GM12878 (cell line): Measurements from ENCODE around the gene KRT25. TPM values are rescaled to one million over a fixed set of nuclear protein-coding genes. Genes with fewer than 3 reads are reported as not detected.

Experiments used
- ATAC-seq: fragments of 200-7000 bp; cut with Tn5 transposase; 3 replicates; pipeline ENCODE4 v1.9.1; 2020; ENCODE audit warnings: mild to moderate bottlenecking, moderate library complexity
- BruUV-seq: library from RNA; stranded (reverse); fragments of 400-500 nt; replicated peaks from 2 replicates; lab custom pipeline; 2021; lab: Mats Ljungman, UMichigan
- CTCF ChIA-PET: fragments of 300-600 bp; sonication (Branson Sonifier 250); formaldehyde crosslinking; extraction: SDS; loops from one replicate; lab custom pipeline; 2021; ENCODE audit warnings: inconsistent platforms; lab: Yijun Ruan, JAX
- POLR2A ChIA-PET: fragments of 350-600 bp; formaldehyde crosslinking; extraction: SDS; loops from one replicate; lab custom pipeline; 2021; ENCODE audit warnings: inconsistent platforms; lab: Charles Lee
- RAD21 ChIA-PET: fragments of 300-600 bp; sonication (Branson Sonifier 250); formaldehyde crosslinking; loops from one replicate; lab custom pipeline; 2023; ENCODE audit warnings: antibody characterized with exemption; ENCODE audit not compliant: unreplicated experiment; lab: Charles Lee
- SMC1A ChIA-PET: fragments of 300-600 bp; sonication (Branson Sonifier 250); formaldehyde crosslinking; loops from one replicate; lab custom pipeline; 2023; ENCODE audit not compliant: unreplicated experiment, uncharacterized antibody; lab: Charles Lee
- DNase-seq: peaks from one replicate; pipeline ENCODE4 v3.0.0-alpha.2; 2011; ENCODE audit warnings: low read depth, low spot score
- FAIRE-seq: peaks from 3 replicates; lab custom pipeline; 2011; peaks lifted over from hg19 to GRCh38; lab: Jason Lieb, UNC
- H2AFZ ChIP-seq: 2 replicates; pipeline ENCODE4 v1.6.0; 2011; ENCODE audit warnings: low read depth, low read length, control low read depth; ENCODE audit not compliant: control insufficient read depth
- H3K27ac ChIP-seq: 2 replicates; pipeline ENCODE4 v1.5.1; 2011; ENCODE audit warnings: control low read depth; ENCODE audit not compliant: control insufficient read depth, insufficient read depth
- H3K27me3 ChIP-seq, 2 experiments: replicated peaks in 1 of 2; 2 replicates each; pipeline versions ENCODE4 v1.6.0 to v1.6.1; 2011; ENCODE audit warnings: low read length in 1 of 2; ENCODE audit not compliant: control insufficient read depth in 2 of 2, insufficient read depth in 2 of 2
- H3K36me3 ChIP-seq, 2 experiments: 2 replicates each; pipeline ENCODE4 v1.5.1; 2011; ENCODE audit warnings: low read length in 1 of 2; ENCODE audit not compliant: control insufficient read depth in 2 of 2, insufficient read depth in 2 of 2
- H3K4me1 ChIP-seq: 2 replicates; pipeline ENCODE4 v1.6.1; 2011; ENCODE audit warnings: mild to moderate bottlenecking, low read length, moderate library complexity, mixed read lengths; ENCODE audit not compliant: control insufficient read depth, insufficient read depth
- H3K4me2 ChIP-seq: 2 replicates; pipeline ENCODE4 v1.6.0; 2011; ENCODE audit warnings: control low read depth; ENCODE audit not compliant: control insufficient read depth, insufficient read depth
- H3K4me3 ChIP-seq: fragments of 200-600 bp; sonication (generic); 2 replicates; pipeline ENCODE4 v1.5.1; 2016
- H3K79me2 ChIP-seq: 2 replicates; pipeline ENCODE4 v1.6.0; 2011; ENCODE audit warnings: low read length; ENCODE audit not compliant: control insufficient read depth, insufficient read depth
- H3K9ac ChIP-seq: 2 replicates; pipeline ENCODE4 v1.8.0; 2011; ENCODE audit warnings: low read length, control low read depth, mixed read lengths; ENCODE audit not compliant: control insufficient read depth, insufficient read depth
- H3K9me3 ChIP-seq: replicated peaks from 3 replicates; pipeline ENCODE4 v1.5.1; 2011; ENCODE audit warnings: mild to moderate bottlenecking, low read length; ENCODE audit not compliant: control insufficient read depth, insufficient read depth
- H4K20me1 ChIP-seq: 2 replicates; pipeline ENCODE4 v1.6.0; 2011; ENCODE audit not compliant: control insufficient read depth, insufficient read depth
- CBX5 ChIP-seq: sonication (generic); IDR thresholded peaks from 2 replicates; pipeline ENCODE4 v1.6.1; 2016; ENCODE audit warnings: low read depth, moderate library complexity, mild to moderate bottlenecking, inconsistent platforms
- JUND ChIP-seq: IDR thresholded peaks from 2 replicates; pipeline ENCODE4 v1.6.1; 2012; ENCODE audit warnings: low read depth, mild to moderate bottlenecking, low read length, improper control_type of control experiment, moderate library complexity
- MXI1 ChIP-seq: fragments of 150-350 bp; IDR thresholded peaks from 2 replicates; pipeline ENCODE4 v1.6.1; 2011; ENCODE audit warnings: low read depth, mild to moderate bottlenecking, inconsistent platforms, low read length, improper control_type of control experiment
- NBN ChIP-seq: fragments of 450-650 bp; IDR thresholded peaks from 2 replicates; pipeline ENCODE4 v1.6.1; 2016
- NR2C1 ChIP-seq: fragments of 450-650 bp; IDR thresholded peaks from 2 replicates; pipeline ENCODE4 v1.6.1; 2017; ENCODE audit warnings: antibody characterized with exemption, mild to moderate bottlenecking, moderate library complexity
- PAX5 ChIP-seq: IDR thresholded peaks from 2 replicates; pipeline ENCODE4 v1.6.1; 2011; ENCODE audit warnings: low read depth, low read length, borderline replicate concordance
- SIX5 ChIP-seq: IDR thresholded peaks from 2 replicates; pipeline ENCODE4 v1.6.1; 2011; ENCODE audit warnings: mild to moderate bottlenecking, low read depth, low read length, moderate library complexity; ENCODE audit not compliant: severe bottlenecking
- SREBF1 ChIP-seq: IDR thresholded peaks from 2 replicates; pipeline ENCODE4 v1.6.1; 2012; ENCODE audit warnings: mild to moderate bottlenecking, low read length
- YY1 ChIP-seq: IDR thresholded peaks from 2 replicates; pipeline ENCODE4 v1.6.1; 2011; ENCODE audit warnings: low read depth, mild to moderate bottlenecking, low read length
- ZNF622 ChIP-seq: fragments of 450-650 bp; IDR thresholded peaks from 2 replicates; pipeline ENCODE4 v1.6.1; 2017; ENCODE audit warnings: mild to moderate bottlenecking, inconsistent platforms
- WGBS: methylation state at CpG from one replicate; pipeline ENCODE4 v1.1.6; 2016; ENCODE audit warnings: low lambda C conversion rate; ENCODE audit not compliant: insufficient replicate concordance, insufficient coverage; ENCODE audit errors: missing lambda C conversion rate; 5-methylcytosine and 5-hydroxymethylcytosine counted together
- in situ Hi-C: fragments of 300-500 bp; cut with MboI; formaldehyde crosslinking; loops from 9 replicates; pipeline ENCODE4 v1.14.3; 2018; ENCODE audit warnings: mixed read lengths
- intact Hi-C: fragments of 100-400 bp; cut with micrococcal nuclease; formaldehyde crosslinking; loops from one replicate; pipeline ENCODE4 v1.14.2; 2022; ENCODE audit not compliant: unreplicated experiment
- polyA plus RNA-seq, 11 experiments: library from polyadenylated mRNA; depleted of rRNA in 4 of 11; unstranded in 6 of 11; stranded (reverse) in 5 of 11; fragments of >200 nt; fragmentation: Nextera tagmentation in 4 of 11; fragmentation: Illumina TruSeq in 1 of 11; extraction: Ambion mirVana in 4 of 11; extraction: Trizol in 1 of 11; gene quantifications; 1 replicate in 1 of 11; 2 replicates in 10 of 11; pipeline versions ENCODE4 v1.2.1 to v1.2.3, GENCODE V29; 2011 to 2016; ENCODE audit warnings: inconsistent platforms in 2 of 11, missing spikeins in 2 of 11, low read depth in 1 of 11
- total RNA-seq, 4 experiments: library from RNA; depleted of rRNA in 3 of 4; stranded (reverse); fragments of >200 nt in 3 of 4; fragmentation: Illumina TruSeq in 1 of 4; extraction: Trizol in 1 of 4; gene quantifications; 2 replicates each; pipeline versions ENCODE4 v1.2.1 to v1.2.3, GENCODE V29; 2013 to 2021
- TF ChIP-seq, protein P1 (sequence below): fragments of 450-650 bp; conservative IDR thresholded peaks from 2 replicates; pipeline ENCODE4 v1.6.1; 2017; ENCODE audit warnings: mild to moderate bottlenecking, moderate library complexity
- TF ChIP-seq, protein P2 (sequence below): IDR thresholded peaks from 2 replicates; pipeline ENCODE4 v1.6.1; 2012; ENCODE audit warnings: low read length, inconsistent platforms
- TF ChIP-seq, protein P3 (sequence below): IDR thresholded peaks from 2 replicates; pipeline ENCODE4 v1.6.1; 2012; ENCODE audit warnings: low read depth, low read length, improper control_type of control experiment
- TF ChIP-seq, protein P4 (sequence below): fragments of 450-650 bp; IDR thresholded peaks from 2 replicates; pipeline ENCODE4 v1.6.1; 2017; ENCODE audit warnings: mild to moderate bottlenecking, moderate library complexity

The KRT25 gene
- total and polyA plus RNA-seq, 10 of the 15 experiments (the other 5 are each of a cell fraction or from before 2014, with no cell fraction given) = not detected

DNA sequence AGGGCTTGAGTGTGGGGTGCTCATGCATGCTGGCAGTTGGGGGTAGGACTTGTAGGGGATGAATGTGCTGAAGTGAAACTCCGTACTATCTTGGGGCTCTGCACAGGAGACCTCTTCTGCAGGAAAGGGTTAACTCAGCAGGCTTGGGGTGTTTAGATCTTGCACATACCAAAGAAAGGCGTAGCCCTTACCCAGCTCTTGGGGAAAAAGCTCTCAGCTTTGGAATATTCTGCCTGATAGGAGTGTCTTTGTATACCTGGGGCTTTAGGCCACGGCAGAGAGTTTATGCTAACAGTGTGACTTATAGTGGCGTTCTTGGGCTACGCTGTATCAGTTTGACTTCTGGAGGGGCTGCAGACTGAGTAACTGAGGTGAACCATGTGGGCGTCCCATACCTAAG lies 21.1 kb downstream of the KRT25 start:
- in situ Hi-C loops (no loop called here), intact Hi-C loops (no loop called here)
- Histone ChIP-seq H3K79me2 (no peaks in the 10 kb centered on the region), H3K36me3 (no peaks in the 10 kb centered on the region), H3K9ac (no peak overlapping the region), H2AFZ (no peak overlapping the region), H4K20me1 (no peaks in the 10 kb centered on the region), H3K9me3 (no peaks in the 10 kb centered on the region; the same call in 2 of the 3 replicates), H3K27ac (no peak overlapping the region), H3K4me3 (no peak overlapping the region), H3K4me1 (no peaks in the 10 kb centered on the region), H3K4me2 (no peak overlapping the region), H3K27me3 (peaks cover 0 to 3% of the 10 kb centered on the region in 2 experiments; a peak in 1 of 4 replicates)
- no TSS peak for BruUV-seq
- CTCF ChIA-PET = interaction anchor here (1.3 kb wide), 1 partner anchor 14 kb away, joined by 3 read pairs; no protein-coding TSS in a partner anchor
- POLR2A ChIA-PET = no interaction called here
- RAD21 ChIA-PET = no interaction called here
- DNase-seq (no peak), ATAC-seq (no peak), FAIRE-seq (no peak)
- SMC1A ChIA-PET = interaction anchor here (1.5 kb wide), 1 partner anchor 35 kb away, joined by 3 read pairs; no protein-coding TSS in a partner anchor
- WGBS = 17% methylated on average over 6 of the region's 6 CpGs
- no peak for TF ChIP-seq NR2C1
- TF ChIP-seq SIX5 = no peak
- TF ChIP-seq, protein P1, sequence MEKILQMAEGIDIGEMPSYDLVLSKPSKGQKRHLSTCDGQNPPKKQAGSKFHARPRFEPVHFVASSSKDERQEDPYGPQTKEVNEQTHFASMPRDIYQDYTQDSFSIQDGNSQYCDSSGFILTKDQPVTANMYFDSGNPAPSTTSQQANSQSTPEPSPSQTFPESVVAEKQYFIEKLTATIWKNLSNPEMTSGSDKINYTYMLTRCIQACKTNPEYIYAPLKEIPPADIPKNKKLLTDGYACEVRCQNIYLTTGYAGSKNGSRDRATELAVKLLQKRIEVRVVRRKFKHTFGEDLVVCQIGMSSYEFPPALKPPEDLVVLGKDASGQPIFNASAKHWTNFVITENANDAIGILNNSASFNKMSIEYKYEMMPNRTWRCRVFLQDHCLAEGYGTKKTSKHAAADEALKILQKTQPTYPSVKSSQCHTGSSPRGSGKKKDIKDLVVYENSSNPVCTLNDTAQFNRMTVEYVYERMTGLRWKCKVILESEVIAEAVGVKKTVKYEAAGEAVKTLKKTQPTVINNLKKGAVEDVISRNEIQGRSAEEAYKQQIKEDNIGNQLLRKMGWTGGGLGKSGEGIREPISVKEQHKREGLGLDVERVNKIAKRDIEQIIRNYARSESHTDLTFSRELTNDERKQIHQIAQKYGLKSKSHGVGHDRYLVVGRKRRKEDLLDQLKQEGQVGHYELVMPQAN = no peak
- no peak for TF ChIP-seq YY1
- TF ChIP-seq, protein P2, sequence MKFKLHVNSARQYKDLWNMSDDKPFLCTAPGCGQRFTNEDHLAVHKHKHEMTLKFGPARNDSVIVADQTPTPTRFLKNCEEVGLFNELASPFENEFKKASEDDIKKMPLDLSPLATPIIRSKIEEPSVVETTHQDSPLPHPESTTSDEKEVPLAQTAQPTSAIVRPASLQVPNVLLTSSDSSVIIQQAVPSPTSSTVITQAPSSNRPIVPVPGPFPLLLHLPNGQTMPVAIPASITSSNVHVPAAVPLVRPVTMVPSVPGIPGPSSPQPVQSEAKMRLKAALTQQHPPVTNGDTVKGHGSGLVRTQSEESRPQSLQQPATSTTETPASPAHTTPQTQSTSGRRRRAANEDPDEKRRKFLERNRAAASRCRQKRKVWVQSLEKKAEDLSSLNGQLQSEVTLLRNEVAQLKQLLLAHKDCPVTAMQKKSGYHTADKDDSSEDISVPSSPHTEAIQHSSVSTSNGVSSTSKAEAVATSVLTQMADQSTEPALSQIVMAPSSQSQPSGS = no peak
- TF ChIP-seq, protein P3, sequence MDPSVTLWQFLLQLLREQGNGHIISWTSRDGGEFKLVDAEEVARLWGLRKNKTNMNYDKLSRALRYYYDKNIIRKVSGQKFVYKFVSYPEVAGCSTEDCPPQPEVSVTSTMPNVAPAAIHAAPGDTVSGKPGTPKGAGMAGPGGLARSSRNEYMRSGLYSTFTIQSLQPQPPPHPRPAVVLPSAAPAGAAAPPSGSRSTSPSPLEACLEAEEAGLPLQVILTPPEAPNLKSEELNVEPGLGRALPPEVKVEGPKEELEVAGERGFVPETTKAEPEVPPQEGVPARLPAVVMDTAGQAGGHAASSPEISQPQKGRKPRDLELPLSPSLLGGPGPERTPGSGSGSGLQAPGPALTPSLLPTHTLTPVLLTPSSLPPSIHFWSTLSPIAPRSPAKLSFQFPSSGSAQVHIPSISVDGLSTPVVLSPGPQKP = no peak
- TF ChIP-seq PAX5 = no peak
- TF ChIP-seq SREBF1 = no peak
- TF ChIP-seq NBN = no peak
- no peak for TF ChIP-seq JUND
- TF ChIP-seq CBX5 = no peak
- no peak for TF ChIP-seq MXI1
- TF ChIP-seq ZNF622 = no peak
- TF ChIP-seq, protein P4, sequence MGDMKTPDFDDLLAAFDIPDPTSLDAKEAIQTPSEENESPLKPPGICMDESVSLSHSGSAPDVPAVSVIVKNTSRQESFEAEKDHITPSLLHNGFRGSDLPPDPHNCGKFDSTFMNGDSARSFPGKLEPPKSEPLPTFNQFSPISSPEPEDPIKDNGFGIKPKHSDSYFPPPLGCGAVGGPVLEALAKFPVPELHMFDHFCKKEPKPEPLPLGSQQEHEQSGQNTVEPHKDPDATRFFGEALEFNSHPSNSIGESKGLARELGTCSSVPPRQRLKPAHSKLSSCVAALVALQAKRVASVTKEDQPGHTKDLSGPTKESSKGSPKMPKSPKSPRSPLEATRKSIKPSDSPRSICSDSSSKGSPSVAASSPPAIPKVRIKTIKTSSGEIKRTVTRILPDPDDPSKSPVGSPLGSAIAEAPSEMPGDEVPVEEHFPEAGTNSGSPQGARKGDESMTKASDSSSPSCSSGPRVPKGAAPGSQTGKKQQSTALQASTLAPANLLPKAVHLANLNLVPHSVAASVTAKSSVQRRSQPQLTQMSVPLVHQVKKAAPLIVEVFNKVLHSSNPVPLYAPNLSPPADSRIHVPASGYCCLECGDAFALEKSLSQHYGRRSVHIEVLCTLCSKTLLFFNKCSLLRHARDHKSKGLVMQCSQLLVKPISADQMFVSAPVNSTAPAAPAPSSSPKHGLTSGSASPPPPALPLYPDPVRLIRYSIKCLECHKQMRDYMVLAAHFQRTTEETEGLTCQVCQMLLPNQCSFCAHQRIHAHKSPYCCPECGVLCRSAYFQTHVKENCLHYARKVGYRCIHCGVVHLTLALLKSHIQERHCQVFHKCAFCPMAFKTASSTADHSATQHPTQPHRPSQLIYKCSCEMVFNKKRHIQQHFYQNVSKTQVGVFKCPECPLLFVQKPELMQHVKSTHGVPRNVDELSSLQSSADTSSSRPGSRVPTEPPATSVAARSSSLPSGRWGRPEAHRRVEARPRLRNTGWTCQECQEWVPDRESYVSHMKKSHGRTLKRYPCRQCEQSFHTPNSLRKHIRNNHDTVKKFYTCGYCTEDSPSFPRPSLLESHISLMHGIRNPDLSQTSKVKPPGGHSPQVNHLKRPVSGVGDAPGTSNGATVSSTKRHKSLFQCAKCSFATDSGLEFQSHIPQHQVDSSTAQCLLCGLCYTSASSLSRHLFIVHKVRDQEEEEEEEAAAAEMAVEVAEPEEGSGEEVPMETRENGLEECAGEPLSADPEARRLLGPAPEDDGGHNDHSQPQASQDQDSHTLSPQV = no peak
